Stimulated activated CD4-positive, alpha-beta T cell treated with anti-CD3 and anti-CD28 coated beads, Interleukin-1b, Interleukin-23, amount 100 ng/mL, for 4 hours (primary cell): ENCODE measurements around the gene CAPN7.
"Not testable (repeated sequence)": the region's sequence is repeated elsewhere in the genome, so short reads cannot be mapped to it uniquely, and the experiment has no call there.

Experiments
- DNase-seq, 2 donors: peaks; one replicate each; pipeline ENCODE4 v3.0.0-alpha.2; 2020; ENCODE audit warnings: low read depth in 2 of 2

The CAPN7 gene

GRCh38 chr3:15205934-15206661 lies at the start of gene CAPN7:
Gene CAPN7, plus strand, starts transcription at chr3:15206246. Its CDS starts 250 bp downstream, at chr3:15206496.
- peak; percentile 90 to 95 for DNase-seq

GRCh38 chr3:15157441-15157840 lies 48.6 kb upstream of the CAPN7 start:
- no peak for DNase-seq

GRCh38 chr3:15159501-15160136 lies 46.4 kb upstream of the CAPN7 start:
- no peak for DNase-seq

DNA sequence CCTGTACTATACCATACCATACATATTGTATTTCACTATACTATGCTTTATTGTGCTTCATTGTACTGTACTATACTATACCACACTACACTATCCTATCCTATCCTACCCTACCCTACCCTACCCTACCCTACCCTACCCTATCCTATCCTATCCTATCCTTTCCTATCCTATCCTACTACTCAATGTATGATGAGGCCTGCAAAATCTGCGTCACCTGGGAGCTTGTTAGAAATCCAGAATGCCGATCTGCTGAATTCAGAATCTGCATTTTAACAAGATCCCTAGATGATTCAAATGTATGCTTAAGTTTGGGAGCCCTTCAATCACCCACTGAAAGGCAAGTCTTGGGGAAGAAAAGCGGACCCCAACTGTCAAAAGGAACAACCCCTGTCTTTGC lies 45.4 kb upstream of the CAPN7 start:
- no peak for DNase-seq

- DNase-seq = no peak
These were observed 44.9 kb upstream of the CAPN7 start for GRCh38 chr3:15161133-15161532.

GRCh38 chr3:15163656-15164055 lies 42.4 kb upstream of the CAPN7 start:
- DNase-seq = not testable (repeated sequence)

GRCh38 chr3:15164340-15164739 lies 41.7 kb upstream of the CAPN7 start:
- DNase-seq = no peak

- DNase-seq = no peak
These were observed 41.0 kb upstream of the CAPN7 start for GRCh38 chr3:15165061-15165460.

DNA sequence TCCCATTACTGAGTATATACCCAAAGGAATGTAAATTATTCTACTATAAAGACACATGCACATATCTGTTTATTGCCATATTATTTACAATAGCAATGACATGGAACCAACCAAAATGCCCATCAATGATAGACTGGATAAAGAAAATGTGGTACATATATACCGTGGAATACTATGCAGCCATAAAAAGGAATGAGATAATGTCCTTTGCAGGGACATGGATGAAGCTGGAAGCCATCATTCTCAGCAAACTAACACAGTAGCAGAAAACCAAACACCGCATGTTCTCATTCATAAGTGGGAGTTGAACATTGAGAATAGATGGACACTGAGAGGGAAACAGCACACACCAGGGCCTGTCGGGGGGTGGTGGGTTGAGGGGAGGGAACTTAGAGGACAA lies 39.7 kb upstream of the CAPN7 start:
- DNase-seq = not testable (repeated sequence)

DNA sequence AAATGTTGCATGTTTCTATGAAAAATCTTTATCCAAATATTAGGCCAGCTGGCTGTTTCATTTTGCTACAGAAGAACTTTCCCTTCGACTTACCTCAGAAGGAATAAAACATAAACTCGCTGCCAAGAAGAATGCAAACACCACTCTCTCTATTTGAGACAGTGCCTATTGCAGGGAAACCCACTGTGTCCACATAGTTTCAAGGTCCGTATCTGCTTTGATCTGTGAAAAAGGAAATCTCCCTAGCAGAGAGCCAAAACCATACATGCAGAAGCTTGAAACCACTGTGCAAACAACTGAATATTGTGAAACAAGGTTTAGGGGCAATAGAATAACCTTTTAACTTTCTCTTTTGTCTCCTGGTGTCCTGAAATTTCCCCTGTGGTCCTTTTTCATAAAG lies 35.0 kb upstream of the CAPN7 start:
- no peak for DNase-seq

GRCh38 chr3:15172806-15173205 lies 33.2 kb upstream of the CAPN7 start:
- DNase-seq = no peak

- DNase-seq = no peak
These were observed 31.1 kb upstream of the CAPN7 start for GRCh38 chr3:15174953-15175352.

DNA sequence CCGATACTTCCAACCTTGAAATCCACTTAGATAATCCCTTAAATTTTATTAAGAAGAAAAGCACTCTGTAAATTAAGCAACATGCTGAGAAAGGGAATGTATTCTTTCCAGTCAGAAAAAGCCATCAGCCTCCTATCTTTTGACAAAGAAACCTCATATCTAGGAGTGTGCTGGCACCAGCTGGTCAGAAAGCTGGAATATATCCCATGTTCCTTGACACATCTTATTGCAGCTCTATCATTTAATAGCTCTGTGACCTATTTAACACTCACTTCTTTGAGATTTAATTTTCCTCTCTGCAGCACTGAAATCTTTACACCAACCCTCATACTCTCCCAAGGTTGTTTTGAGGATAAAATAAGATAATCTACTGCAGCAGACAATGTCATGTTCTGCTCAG lies 30.4 kb upstream of the CAPN7 start:
- no peak for DNase-seq

GRCh38 chr3:15180042-15180611 lies 25.9 kb upstream of the CAPN7 start:
- DNase-seq = no peak

DNA sequence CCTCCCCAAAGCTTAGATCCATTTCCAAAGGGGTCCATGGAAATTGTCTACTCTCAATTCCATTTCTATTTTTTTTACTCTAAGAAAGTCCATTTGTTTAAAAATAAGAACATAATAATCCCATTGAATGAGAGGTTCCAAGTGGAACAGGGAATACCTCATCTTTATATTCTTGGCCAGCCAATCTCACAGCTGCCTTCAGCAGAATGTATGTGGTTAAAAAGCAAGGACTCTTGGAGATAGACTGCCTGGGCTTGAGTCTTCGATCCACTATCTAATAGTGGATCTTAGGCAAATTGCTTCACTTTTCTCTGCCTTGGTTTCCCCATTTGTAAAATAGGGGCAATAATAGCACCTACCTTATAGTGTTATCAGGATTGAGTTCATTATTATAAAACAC lies 24.5 kb upstream of the CAPN7 start:
- DNase-seq = no peak

DNA sequence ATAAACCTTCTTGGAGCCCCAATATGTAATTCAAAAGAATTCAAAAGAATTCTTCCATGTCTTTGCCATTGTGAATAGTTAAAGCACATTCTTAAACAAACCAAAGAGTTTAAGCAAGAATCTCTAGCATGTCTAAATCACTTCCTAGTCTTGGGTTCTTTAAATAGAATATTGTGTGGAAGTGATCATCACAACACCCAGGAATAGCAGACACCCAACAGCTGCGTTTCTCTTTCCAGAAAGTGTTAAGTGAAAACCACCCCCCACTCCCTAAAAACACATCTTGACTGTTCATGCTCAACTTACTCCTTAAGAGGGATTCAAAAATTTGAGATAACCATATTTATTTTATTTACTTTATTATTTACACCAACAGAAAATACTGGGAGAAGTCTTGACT lies 24.1 kb upstream of the CAPN7 start:
- no peak for DNase-seq

DNA sequence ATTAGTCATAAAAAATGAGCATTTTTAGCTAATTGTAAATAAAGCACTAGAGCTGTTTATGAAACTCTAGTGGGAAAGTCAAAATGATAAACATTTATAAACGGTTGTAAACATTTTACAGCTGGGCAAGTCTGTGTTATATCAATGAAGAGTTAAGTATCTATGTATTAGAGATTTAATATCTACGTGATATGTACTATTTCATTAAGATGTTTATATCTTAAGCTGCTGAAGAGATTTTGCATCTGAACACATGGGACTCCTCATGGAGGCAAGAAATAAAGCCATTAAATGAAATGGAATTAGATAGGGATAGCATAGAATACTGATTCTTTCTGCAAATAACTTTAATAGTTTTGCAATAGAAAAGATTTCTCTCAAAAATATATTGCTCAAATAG lies 23.0 kb upstream of the CAPN7 start:
- DNase-seq = no peak

DNA sequence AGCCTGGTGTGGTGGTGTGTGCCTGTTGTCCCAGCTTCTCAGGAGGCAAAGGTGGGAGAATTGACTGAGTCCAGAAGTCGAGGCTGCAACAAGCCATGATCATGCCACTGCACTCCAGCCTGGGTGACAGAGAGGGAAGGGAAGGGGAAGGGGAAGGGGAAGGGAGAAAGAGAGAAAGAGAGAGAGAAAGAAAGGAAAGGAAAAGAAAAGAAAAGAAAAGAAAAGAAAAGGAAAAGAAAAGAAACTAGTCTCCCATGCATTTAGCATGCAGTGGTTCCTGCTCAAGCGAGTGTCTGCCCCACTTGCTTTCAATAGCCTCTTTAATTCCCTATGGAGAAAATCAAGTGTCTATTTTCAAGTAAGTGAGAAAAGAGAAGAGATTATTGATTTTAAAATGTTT lies 20.6 kb upstream of the CAPN7 start:
- no peak for DNase-seq

DNA sequence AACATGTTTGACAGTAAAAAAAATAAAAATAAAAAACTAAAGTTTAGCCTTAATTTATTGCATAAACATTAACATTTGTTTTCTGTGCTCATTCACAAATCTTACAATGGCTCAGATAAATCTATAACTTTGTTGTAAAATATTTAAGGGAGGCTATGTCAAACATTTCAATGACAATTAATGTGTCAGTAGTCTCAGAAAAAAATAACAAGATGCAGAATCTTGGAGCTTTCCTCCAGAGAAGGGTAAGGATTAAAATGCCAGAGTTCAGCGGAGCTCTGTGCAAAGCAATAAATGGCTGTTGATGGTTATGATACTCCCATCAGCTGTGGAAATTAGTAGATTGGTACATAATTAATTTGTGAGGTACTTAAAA lies 20.0 kb upstream of the CAPN7 start:
- DNase-seq = no peak

DNA sequence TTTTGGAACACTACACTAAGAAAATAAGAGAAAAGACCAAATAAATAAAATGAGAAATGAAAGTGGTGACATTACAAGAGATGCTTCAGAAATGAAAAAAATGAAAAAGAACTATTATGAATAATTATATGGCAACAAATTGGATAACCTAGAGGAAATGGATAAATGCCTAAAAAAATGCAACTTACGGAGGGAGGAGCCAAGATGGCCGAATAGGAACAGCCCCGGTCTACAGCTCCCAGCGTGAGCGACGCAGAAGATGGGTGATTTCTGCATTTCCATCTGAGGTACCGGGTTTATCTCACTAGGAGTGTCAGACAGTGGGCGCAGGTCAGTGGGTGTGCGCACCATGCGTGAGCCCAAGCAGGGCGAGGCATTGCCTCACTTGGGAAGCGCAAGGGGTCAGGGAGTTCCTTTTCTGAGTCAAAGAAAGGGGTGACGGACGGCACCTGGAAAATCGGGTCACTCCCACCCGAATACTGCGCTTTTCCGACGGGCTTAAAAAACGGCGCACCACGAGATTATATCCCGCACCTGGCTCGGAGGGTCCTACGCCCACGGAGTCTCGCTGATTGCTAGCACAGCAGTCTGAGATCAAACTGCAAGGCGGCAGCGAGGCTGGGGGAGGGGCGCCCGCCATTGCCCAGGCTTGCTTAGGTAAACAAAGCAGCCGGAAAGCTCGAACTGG lies 19.4 kb upstream of the CAPN7 start:
- DNase-seq = not testable (repeated sequence)

- DNase-seq = no peak
These were observed 8.6 kb upstream of the CAPN7 start for GRCh38 chr3:15197340-15198029.

- DNase-seq = no peak
These were observed 7.4 kb upstream of the CAPN7 start for GRCh38 chr3:15198686-15199085.
